Activated CD4-positive, alpha-beta T cell treated with anti-CD3 and anti-CD28 coated beads for 48 hours (primary cell): Measurements from ENCODE around the gene SLC15A5.

Experiments used
- DNase-seq: peaks from one replicate; pipeline ENCODE4 v3.0.0-alpha.2; 2020

Gene SLC15A5

GRCh38 chr12:16258963-16259362 is 18.5 kb downstream of the SLC15A5 start:
- DNase-seq, result no peak

DNA sequence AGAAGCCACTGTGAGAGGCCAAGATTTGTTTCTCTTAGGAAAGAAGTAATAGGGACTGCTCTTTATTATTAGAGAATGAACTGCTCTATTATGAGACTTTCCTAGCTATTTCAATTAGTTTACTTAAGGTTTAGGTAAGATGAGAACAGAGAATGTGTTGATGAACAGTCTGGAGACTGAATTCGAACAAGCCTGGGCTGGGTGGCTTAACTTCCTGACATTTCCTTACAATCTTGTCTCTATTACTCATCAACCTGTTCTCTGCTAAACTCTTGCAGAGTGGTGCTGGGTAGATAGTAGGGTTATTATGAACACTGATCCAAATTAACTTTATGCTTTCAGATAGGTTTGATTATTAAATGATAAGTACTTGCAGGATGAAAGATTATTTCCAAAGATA is 31.2 kb downstream of the SLC15A5 start:
- DNase-seq, result no peak

DNA sequence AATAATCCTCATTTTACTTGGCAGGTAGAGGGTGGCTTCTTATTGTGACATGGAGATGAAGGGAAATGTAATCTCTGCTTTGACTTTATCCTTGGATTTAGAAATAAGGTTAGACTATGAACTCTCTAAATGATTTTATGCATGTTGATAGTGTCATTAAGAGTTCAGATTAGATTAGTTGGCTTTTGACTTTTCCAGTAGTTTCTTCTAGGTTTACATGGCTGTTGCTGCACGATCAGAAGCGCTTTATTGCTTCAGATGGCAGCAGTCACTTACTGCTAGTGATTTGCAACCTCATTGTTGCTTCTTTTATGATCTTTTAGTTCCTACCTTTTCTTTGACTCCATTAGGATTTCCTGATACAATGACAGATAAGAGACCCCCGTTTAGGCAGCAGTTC is 32.3 kb downstream of the SLC15A5 start:
- no peak for DNase-seq

DNA sequence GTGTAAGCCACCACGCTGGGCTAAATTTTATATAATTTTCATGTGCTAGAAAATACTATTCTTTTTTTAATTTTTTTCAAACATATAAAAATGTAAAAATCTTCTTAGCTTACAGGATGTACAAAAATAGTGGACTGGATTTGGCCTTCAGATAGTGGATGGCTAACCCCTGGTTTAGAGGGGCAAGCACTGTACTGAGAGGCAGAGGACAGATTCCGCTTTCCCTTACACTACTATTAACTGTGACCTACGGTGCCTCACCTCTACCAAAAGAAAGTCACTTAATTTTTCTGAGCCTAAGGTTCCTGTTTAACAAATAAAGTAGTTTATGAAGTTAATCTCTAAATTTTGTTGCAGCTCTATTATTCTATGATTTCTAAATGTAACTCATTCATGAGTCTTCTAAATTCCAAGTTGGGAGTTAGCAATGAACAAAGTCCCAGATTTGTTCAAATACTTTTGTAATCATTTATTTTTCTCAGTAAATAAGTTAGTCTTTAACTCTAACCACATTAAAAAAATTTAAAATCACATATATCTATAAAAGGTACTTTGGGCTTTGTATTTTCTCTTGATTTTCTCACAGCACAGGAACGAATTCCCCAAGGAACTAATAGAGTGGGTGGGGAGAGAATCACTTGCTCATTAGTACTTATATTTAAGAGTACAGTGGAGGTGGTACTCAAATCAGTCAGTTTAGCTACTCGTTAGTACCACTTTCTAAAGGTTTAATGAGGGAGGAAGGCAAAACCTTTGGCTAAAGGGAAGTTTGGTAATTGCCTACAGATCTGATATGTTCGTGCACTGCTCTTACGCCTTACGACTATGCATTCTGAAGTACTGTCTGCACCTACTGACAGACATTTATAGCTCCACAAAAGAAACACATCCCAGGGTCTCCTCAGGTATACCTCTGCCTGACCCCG is 33.7 kb downstream of the SLC15A5 start:
- no peak for DNase-seq

- DNase-seq, result no peak
These were observed 36.1 kb downstream of the SLC15A5 start for GRCh38 chr12:16241346-16241745.

DNA sequence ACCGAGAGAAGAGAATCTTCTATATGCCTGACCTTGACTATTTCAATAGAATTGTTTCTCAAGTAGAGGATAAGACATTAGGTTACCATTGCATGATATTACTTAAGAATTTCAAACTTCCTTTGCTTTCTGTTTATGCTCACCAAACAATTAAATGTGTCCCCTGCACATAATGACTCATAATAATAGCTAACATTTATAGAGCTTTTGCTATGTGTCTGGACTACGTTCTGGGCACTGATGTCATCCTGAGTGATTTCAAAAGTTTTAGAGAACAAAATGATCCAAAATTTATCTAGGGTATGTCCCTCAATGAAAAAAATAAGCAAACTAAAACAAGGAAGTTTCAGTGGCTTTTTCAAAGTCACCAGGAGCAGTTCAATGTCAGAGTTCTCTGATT is 38.8 kb downstream of the SLC15A5 start:
- no peak for DNase-seq

GRCh38 chr12:16229676-16230075 is 47.8 kb downstream of the SLC15A5 start:
- no peak for DNase-seq

- no peak for DNase-seq
These were observed 49.4 kb downstream of the SLC15A5 start for GRCh38 chr12:16228067-16228466.

- DNase-seq, result no peak
These were observed 51.8 kb downstream of the SLC15A5 start for GRCh38 chr12:16225692-16226091.

- DNase-seq, result no peak
These were observed 53.3 kb downstream of the SLC15A5 start for GRCh38 chr12:16224196-16224595.

- DNase-seq, result no peak
These were observed 55.7 kb downstream of the SLC15A5 start for GRCh38 chr12:16221776-16222175.

GRCh38 chr12:16220120-16220519 is 57.4 kb downstream of the SLC15A5 start:
- DNase-seq, result no peak

- no peak for DNase-seq
These were observed 58.3 kb downstream of the SLC15A5 start for GRCh38 chr12:16218934-16219751.

DNA sequence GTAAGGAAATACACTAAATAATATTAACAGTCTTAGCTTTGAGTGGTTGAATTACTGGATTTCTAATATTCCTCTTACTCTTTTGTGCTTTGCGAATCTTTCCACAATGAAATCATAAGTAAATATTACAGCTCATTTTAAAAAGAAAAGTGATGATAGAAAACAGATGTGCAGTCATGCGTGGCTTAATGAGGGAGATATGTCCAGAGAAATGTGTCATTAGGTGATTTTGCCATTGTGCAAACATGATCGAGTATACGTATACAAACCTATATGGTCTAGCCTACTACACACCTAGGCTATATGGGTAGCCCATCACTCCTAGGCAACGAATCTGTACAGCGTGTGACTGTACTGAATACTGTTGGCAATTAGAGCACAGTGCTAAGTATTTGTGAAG is 59.3 kb downstream of the SLC15A5 start:
- no peak for DNase-seq

DNA sequence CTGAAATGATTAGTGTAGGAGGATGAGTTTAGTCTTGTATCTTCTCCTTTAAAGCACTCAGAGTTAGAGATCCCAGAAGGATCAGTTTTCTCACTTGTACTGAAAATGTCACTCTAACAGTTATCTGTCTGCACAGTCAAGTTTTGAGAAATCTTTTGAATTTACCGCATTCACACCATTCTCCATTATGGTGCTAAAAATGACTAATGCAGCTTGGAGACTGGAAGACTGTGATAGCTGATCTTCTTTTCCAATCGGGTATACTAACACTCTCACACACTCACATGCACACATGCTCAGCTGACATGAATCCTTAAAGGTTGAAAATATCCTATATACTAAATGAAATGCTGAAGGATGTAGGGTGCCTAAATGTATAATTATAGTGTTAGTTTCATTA is 65.8 kb downstream of the SLC15A5 start:
- no peak for DNase-seq

DNA sequence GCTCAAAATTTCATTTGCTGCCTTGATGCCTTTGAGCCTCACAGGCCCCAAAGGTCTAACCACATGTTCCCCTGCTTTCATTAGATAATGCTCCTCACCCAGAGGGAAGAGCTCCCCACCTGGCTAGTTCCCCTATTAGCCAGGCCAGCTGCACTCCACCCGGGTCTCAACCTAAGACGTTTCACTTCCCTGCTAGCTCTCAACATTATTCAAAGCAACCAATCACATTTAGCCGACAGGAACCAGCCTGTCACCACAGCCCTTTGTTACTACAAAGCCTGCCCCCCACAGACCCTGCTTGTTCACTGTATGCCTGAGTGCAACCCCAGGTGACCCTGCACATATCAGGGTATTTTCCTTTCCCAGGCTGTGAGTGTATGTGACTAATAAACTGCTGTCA is 78.6 kb downstream of the SLC15A5 start:
- no peak for DNase-seq

GRCh38 chr12:16197600-16197999 is 79.9 kb downstream of the SLC15A5 start:
- DNase-seq, result no peak

DNA sequence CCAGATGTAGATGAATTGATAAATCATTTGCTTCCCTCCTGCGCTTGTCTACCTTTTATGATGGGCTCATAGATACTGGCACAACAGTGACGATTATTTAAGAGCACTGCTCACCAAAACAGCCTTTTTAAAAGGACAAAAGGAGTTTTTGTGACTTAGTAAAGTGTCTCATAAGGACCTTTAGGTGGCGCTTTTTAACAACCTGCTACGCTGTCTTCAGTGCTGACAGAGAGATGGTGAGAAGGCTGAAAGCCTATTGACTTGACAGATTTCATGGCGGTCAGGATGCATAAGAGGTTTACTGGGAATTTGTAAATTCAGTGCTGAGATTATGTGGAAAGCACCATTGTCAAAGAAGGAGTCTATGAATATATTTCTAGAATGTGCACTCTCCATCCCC is 87.6 kb downstream of the SLC15A5 start:
- no peak for DNase-seq

GRCh38 chr12:16187660-16188059 is 89.8 kb downstream of the SLC15A5 start:
- DNase-seq, result no peak

DNA sequence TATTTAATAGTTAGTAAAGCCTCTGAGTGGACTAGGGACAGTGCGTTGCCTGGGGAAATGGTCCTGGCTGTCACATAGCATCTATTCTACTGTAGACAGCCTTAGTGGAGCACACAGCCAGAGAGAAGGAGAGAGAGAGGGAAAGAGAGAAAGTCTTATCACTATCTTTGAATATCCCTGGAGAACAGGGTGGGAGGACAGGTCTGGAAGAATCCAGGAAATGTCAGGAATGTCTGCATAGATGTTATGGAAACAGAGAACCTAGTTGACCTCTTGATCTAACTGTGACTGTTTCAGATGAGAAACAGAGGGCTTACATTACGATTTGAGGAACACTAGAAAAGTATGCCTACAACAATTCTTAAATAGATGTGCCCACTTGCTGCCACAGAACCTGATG is 92.8 kb downstream of the SLC15A5 start:
- no peak for DNase-seq

- DNase-seq, result no peak
These were observed 93.9 kb downstream of the SLC15A5 start for GRCh38 chr12:16183541-16183940.

- no peak for DNase-seq
These were observed 101.6 kb downstream of the SLC15A5 start for GRCh38 chr12:16175840-16176239.

- no peak for DNase-seq
These were observed 103.2 kb downstream of the SLC15A5 start for GRCh38 chr12:16174282-16174681.

GRCh38 chr12:16171348-16171747 is 106.1 kb downstream of the SLC15A5 start:
- no peak for DNase-seq
